Daoy (cell line): Measurements from ENCODE around the gene GADD45G. TPM values are rescaled to one million over a fixed set of nuclear protein-coding genes. Genes with fewer than 3 reads are reported as not detected.

Experiments used
- DNase-seq: peaks from one replicate; pipeline ENCODE4 v3.0.0-alpha.2; 2015; ENCODE audit warnings: low read depth
- total RNA-seq: library from RNA; depleted of rRNA; stranded (reverse); fragments of >200 nt; shearing (Covaris generic); gene quantifications from 2 replicates; pipeline ENCODE4 v1.2.3, GENCODE V29; 2014

The GADD45G gene
- total RNA-seq, 1 experiment from 2014 or later, result 22.6 TPM

DNA sequence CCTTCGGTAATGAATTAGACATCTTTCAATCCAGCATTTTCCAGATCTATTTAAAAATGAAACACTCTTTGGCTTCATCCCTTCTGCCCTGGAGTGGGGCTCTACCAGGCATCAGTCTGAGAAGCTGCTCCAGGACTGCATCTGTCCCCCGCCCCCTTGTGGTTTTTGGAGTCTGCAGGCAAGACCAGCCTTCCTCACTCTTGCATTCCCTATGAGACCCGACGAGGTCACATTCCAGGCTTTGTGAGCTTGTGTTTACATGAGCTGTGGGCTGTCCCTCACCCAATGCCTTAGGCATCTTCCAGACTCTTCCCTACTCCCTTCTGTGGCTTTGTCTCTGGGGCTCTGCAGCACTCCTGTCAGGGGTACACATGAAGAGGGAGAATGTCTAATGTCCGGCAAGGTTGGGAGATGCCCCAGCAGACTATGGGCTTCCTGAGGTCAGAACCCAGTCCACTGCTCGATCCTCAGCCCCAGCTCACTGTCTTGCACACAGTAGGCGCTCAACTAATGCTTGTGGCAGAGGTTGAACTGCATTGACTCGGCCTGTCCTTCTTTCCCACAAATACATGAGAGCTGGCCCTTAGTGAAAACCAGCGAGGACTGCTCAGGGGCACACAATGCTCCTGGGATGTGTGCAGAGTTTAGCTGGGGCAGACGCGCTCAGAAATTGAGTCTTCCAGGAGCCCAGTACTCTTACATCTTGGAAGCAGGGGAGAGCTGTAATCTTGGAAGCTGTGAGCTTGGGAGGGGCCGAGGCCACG lies 11.7 kb upstream of the GADD45G start:
- DNase-seq, result peak; percentile 46

DNA sequence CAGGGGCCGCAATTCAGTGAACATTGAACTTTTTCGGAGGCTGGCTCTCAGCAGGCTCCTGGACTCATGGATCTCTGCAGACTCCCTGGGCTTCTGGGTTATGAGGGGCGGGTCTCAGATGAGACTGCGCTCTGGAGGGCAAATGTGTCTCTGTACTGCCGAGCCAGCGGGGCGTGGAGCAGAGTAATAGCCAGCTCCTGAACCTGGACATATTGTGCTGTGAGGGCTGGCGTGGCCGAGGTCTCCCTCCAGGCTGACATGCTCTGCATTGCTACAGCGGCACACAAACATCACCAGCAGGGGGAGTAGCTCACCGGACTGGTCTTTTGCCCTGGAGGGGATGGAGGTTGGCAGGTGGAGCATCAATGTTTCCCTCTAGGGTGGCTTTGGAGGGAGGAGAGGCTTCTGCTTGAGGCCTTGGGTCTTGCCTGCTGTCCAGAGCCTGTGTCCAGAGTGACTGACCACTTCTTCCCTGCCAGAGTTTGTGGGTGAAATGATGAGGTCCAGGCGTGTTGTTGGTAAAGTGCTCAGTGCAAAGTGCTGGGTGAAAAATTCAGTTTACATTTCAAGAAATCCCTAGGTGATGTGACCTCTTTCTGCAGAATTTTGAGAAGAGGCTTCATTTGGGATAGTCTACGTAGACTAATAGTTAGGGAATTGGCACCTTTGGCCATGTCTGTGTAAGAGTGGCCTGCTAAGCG lies 10.9 kb upstream of the GADD45G start:
- DNase-seq, result peak; percentile 58

DNA sequence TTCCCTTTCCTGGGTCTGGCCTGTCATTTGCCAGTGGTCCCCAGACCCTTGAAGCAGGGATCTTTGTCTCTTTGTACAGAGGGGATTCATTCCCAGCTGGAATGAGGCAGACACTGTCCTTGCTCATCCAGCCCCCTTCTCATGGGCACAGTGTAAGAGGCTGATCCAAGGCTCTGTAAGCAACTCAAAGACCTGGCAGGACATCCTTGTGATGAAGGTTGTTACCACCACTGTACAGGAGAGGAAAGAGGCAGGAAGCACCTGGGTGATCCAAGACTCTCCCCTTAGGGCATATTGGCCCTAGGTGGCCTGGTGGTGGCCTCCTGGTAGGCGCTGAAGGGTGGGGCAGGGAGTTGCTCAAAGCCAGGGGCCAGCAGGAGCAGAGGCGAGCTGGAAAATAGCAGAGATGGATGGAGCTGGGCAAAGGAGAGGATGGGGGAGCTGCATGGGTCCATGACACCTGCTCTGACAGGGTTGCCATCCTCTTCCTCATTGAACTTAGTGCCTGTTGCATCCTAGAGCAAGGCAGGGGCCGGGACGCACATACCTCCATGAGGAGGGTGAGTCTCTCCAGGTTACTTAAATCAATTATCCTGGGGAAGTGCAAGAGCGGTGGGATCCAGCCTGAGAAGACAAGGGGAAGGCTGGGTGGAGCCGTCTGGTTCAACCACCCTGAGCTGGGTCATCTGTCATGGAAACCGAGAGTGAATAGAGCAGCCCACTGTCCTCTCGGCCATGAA lies 9.8 kb upstream of the GADD45G start:
- no peak for DNase-seq

DNA sequence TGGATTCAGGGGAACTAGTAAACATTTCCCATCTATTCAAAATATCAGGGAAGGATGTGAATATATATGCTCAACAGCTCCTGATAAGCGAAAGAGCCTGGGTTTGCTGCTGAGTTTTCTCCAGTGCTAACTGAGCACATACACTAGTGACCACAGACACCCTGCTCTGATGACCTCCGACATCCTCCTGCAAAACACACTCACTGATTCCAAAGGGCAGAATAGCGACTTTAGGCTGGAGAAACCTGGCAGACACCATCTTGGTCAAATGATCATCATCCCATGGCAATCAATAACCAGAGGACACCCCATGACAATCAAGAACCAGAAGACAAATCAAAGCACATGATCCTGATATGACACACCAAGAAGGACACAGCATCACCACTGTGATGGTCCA lies 9.2 kb upstream of the GADD45G start:
- no peak for DNase-seq

DNA sequence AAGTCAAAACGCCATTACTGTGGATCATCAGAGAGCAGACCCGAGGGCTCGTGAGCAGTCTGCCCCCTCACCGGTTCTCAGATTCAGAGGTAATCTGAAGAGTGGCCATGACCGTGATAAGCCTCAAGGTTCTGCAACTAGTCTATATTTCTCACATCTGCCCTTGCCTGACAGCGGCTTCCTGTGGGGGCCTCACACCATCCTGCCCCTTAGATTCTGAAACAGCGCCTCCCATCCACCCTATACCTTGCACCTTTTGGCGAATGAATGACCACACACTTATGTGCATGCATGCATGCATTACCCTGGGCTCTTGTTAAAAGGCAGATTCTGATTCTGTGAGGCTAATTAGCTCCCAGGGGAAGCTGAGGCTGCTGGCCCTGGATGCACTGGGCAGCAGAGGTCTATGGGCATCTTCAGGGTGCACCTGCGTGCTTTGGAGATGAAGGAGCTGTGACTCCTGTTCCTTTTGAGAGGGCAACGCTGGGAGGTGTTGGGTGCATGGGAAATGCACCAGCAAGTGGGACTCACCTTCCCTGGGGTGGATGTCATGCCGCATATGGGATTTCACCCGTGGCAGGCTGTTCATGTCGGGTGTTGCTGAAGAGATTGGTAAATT lies 7.8 kb upstream of the GADD45G start:
- DNase-seq, result no peak

DNA sequence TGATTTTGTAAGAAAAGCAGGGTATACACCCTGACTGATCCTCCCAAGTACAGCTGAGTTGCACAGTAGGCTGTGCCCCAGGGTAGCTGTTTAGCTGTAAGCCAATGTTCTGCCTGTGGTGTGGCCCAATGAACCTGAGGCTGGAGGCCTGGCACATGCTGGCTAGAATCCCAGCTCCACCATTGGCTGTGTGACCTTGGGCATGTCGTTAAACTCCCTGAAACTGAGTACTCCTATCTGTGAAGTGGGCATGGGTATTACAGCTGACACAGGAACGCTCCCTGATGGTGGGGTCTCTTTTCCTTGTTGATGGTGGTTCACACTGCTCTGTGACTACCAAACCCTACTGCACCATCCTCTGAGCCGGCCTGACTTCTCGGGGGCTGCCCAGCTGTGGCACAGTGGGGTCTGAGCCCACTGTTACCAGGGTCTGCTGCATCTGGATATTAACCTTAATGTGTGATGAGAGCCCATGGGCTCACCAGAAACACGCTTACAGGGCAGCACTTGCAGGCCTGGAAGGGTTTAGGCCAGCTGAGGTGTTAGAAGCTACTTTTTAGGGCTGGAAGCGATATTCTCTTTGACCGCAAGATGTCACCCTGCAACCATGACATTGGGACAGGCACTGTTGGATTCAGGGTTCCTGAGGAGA lies 7.0 kb upstream of the GADD45G start:
- DNase-seq, result peak; percentile 67

DNA sequence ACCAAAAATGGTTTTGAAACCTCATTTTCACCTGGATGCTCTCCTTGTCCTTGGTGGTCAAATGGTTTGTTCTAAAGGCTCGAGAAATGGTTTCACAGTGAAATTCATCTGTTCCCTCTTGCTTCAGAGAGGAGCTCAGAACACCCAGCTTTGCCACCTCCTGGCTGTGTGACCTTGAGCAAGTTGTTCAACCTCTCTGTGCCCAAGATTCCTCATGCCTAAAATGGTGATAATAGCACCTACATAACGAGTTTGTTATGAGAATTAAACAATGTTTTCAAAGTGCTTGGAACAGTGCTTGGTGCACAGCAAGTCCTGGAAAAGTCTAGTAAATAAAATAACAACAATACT lies 6.5 kb upstream of the GADD45G start:
- no peak for DNase-seq

DNA sequence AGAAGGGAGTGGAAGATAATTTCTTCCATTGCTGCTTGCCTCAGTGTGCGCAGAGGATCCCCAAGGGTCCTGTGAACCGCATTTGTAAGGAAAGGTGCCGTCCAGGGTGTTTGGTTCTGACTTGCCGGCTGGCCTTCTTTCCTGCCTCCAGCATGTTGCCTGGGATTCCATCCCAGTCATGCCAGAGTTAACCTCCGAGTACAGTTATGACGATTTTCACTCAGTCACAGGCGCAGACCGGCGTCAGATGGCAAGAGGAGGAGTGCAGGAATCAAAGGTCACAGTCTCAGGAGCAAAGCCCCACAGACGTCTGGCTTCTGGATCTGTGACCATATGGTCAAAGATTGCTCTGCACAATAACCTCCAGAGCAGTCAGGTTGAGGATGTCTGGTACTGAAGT lies 5.9 kb upstream of the GADD45G start:
- DNase-seq, result no peak

DNA sequence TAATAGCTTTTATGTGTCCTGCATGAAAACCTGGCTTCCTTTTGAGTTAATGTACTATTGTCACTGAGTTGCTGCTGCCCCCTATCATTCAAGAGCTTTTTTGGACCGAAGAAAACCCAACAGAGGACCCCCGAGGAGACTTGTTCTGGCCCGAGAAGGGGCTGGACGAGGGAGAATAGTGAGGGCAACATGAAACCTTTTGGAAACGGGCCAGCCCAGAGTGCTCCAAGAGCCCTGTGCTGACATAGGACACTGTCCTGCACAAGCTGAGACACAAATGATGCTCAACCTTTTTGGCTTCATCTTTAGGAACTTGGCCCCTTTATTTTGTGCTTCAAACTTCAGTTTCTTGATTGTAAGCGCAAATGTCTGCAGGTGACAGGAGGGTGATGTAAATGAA lies 4.0 kb upstream of the GADD45G start:
- DNase-seq, result no peak

DNA sequence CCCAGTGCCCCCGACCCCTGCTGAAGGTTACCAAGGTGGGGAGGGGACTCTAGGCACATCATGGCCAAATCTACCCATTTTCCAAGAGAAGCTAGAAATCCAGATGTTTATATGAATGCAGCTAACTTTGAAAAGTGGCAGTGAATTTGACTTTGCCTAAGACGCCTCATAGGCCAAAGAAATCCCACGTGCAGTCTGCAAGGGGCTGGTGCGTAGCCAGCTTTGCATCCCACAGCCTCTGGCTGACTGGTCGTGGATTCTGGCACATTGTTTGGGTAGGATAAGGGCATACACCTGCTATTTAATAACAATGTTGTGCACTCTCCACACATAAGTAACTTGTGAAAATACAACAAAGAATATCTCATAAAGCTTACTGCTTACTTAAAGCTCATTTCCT lies 3.5 kb upstream of the GADD45G start:
- no peak for DNase-seq

DNA sequence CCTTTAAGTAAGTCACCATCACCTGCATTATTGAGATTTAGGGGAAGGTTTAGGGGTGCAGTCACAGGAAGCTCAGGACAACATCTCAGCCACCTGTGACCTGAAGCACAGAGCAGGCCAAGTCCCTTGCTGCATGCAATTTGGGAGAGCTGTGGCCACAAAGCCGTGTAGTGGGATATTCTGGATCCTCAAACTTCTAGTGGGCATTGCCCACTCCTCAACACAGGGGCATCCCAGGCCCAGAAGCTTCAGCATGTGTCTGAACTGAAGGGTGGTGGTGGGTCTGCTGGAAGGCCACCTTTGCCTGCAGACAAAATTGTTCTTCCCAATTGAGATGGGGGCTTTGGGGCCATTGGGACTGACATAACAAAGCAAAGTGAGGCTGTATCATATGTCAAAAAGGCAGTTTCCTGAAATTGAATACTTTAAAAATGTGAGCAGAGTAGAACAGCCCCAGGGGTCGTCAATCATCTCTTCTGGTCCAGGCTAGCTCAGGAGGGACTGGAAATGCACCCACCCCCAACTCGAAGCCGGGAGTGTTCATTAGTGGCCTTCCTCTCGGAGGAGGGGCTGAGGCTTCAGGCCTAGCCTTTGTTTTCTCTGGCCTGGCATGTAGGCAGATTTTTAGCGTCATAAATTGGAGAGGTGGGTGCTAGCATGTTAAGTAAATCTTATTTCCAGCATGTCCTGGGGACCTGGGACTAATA lies 2.8 kb upstream of the GADD45G start:
- no peak for DNase-seq

DNA sequence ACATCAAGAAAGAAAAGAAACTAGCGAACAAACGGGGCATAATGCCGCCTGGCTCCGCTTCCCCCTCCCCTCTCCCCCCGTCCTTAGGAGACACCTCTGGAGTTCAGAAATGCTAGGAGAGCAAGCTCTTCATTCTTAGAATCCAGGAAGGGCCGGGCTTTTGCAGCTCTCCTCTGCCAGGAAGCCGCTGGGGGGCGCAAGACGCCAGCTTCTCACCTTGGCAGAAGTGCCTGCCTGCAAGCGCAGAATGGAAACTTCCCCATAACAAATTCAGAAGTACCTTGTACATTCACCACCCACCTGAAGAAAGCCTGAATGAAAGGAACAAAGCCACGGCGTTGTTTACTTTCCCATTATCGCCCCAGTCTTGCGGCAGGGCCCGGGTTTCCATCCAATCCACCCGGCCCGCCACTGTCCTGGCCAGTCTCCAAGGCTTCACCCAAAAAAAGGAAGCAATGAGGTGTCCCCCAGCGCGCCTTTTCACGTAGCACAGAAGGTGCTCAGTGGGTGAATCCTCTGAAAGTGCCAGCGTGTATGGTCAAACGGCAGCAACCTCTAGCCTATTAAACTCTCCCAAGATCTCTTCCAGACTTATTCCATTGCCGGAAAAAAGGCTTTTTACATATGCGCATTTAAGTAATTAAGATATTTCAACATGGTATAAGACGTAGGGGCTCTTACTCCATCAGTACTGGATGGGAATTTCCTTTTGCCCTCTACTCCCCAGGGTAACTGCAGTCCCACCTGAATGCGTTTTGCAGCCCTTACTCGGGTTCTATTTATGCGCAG lies 1.6 kb upstream of the GADD45G start:
- peak; percentile 90 for DNase-seq

DNA sequence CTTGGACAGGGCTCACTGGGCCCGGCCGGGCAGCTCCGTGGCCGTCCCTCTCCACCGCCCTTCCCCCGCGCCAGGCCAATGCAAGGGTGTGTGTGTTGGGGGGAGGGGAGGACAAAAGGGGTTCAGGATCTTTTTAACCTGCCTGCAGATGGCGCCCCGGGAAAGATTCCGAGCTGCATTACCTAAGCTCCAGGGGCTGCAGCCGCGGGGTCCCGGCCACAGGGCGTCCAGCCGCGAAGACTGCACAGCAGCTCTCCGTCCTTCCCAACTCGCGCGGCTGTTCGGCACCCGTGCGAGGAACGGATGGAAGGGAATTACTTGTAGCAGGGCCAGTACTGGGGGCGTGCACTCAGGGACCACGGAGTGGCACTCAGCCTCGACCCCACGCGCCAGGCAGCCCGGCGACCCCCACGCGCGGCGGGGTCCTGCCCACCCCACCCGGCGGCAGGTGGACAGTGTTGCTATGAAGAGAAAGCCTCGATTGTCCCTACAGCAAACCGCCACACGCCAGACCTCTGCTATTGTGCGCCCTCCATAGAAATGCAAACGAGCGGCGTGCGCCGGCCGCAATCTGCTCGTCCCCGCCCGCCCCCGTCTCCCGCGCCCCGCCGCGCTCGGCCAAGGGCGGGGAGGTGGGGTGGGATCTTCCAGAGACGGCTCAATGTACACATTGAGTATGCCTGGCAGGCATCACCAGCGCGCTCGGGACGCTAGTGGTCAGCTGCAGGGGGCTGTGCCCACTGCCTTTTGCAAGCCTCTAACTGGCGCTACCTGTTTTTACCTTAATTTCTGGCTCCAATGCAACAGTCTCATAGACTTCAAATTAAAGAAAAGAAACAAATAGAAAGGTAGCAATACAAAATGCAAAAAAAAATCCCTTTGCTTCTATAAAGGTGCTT lies 796 bp upstream of the GADD45G start:
- peak; percentile 82 for DNase-seq

DNA sequence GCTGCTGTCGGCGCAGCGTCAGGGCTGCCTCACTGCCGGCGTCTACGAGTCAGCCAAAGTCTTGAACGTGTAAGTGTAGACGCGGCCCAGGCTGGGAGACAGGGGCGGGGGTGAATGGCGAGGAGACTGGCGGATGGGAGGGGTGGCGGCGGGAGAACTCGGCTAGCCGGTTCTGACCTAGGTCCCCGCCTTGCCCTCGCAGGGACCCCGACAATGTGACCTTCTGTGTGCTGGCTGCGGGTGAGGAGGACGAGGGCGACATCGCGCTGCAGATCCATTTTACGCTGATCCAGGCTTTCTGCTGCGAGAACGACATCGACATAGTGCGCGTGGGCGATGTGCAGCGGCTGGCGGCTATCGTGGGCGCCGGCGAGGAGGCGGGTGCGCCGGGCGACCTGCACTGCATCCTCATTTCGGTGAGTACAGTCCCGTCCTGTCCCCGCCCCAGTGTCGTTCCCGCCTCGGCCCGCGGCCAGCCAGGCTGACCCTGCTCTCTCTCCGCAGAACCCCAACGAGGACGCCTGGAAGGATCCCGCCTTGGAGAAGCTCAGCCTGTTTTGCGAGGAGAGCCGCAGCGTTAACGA lies 745 bp downstream of the GADD45G start:
- peak; percentile 80 for DNase-seq

DNA sequence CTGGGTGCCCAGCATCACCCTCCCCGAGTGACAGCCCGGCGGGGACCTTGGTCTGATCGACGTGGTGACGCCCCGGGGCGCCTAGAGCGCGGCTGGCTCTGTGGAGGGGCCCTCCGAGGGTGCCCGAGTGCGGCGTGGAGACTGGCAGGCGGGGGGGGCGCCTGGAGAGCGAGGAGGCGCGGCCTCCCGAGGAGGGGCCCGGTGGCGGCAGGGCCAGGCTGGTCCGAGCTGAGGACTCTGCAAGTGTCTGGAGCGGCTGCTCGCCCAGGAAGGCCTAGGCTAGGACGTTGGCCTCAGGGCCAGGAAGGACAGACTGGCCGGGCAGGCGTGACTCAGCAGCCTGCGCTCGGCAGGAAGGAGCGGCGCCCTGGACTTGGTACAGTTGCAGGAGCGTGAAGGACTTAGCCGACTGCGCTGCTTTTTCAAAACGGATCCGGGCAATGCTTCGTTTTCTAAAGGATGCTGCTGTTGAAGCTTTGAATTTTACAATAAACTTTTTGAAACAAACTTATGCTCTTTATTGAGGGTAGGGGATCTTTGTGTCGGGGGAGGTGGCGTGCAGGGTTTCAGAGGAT lies 1.3 kb downstream of the GADD45G start:
- DNase-seq, result peak; percentile 89

DNA sequence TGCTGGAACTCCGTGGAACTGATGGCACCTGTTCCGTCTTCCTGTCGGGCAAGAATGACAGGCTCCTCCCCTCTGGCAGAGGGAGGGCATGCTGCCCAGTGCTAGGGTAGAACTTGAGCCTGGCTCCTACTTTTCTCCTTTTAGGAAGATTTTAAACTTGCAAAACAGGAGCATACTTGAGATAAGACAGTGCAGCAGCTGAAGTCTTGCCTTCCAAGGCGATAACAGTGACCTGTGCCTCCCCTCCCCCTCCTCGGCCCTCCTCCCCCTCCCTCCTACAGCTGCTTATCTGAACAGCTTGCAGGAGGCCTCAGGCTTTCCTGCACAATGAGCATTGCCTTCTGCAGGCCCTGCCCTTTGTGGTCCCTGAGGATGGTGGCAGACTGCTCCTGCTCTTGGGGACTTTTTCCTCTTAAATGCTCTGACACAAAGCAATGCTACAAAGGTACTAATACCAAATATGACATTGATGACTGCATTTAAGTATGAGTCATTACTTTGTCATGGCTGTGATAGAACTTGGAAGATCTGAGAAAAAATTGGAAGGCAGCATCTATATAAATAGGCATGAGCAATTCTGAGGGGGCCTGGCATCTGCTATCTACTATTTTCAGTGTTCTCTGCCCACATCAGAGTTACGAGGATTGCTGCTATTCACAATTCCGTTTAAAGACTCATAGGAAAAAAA lies 2.0 kb downstream of the GADD45G start:
- peak; percentile 51 for DNase-seq

DNA sequence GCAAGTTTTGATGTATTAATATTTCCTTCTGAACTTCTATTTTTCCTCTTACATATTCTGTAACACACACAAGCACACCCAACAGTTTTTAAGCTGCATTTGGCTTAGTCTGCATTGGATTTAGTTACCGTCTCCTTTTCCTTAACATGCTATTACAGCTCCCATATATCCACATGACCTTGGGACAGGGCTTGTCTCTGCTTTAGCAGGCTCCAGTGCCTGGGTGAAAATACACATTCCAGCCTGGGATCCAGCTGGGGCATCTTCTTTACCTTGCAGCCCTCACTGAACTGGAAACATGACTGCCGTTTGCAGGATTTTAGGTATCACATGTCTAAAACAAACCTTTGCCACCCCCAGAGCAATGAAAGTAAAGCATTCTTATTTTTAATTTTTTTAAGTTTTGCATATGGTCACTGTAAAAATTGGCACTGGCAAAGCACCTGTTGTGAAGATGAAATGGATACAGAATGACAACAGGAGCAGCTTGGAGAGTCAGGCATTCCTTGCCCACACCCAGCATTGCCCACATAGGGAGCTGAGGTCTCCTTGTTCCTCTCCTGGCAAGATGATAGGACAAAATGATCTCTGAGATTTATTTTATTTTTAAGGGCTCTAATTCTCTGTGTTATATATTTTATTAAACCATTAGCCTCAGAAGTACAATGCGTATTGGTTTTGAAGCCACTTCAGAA lies 4.0 kb downstream of the GADD45G start:
- no peak for DNase-seq
